Lower leg skin (tissue), 4 donors: ENCODE measurements around the gene IBA57. TPM values are rescaled to one million over a fixed set of nuclear protein-coding genes. Genes with fewer than 3 reads are reported as not detected.

Source experiments
- DNase-seq, 2 donors: peaks; one replicate each; pipeline ENCODE4 v3.0.0-alpha.2; 2019; ENCODE audit warnings: low spot score in 2 of 2
- H3K4me3 ChIP-seq: fragments of 200-600 bp; sonication (generic); 2 replicates; pipeline ENCODE4 v1.5.1; 2017; ENCODE audit warnings: mild to moderate bottlenecking, low read depth; ENCODE audit not compliant: poor library complexity, severe bottlenecking
- CTCF ChIP-seq, 3 donors: fragments of 450-650 bp; IDR thresholded peaks; one replicate each; pipeline ENCODE4 v1.5.1; 2016; ENCODE audit warnings: antibody characterized with exemption in 3 of 3, mild to moderate bottlenecking in 3 of 3, moderate library complexity in 2 of 3
- POLR2A ChIP-seq, 2 donors: fragments of 450-650 bp; IDR thresholded peaks; one replicate each; pipeline ENCODE4 v1.6.1; 2016 to 2017; ENCODE audit warnings: antibody characterized with exemption in 2 of 2, mild to moderate bottlenecking in 1 of 2, moderate library complexity in 1 of 2
- WGBS, 2 donors: methylation state at CpG; one replicate each; pipeline ENCODE4 v1.1.5; 2018; 5-methylcytosine and 5-hydroxymethylcytosine counted together
- intact Hi-C: fragments of 100-400 bp; cut with DNase I; formaldehyde crosslinking; loops from one replicate; pipeline ENCODE4 v1.15.0; 2023; ENCODE audit warnings: low total_unique reads
- total RNA-seq, 4 donors: library from RNA; depleted of rRNA; stranded (reverse); fragments of >200 nt; gene quantifications; one replicate each; pipeline ENCODE4 v1.1.0, GENCODE V29; 2016

IBA57 gene
- total RNA-seq, 4 donors from 2014 or later: 9.4 to 16.0 (median 12.6) TPM

GRCh38 chr1:228166170-228166936 is 749 bp downstream of the IBA57 start:
- DNase-seq: peak; percentile 80 to 95
- peak overlapping the region; percentile 33 for H3K4me3 ChIP-seq
- intact Hi-C loops: no loop called here
- no peak for TF ChIP-seq CTCF (IDR thresholded peaks at IDR 0.05)
- 10 to 17% methylated on average over 22 to 25 of the region's 26 CpGs for WGBS, 2 donors

DNA sequence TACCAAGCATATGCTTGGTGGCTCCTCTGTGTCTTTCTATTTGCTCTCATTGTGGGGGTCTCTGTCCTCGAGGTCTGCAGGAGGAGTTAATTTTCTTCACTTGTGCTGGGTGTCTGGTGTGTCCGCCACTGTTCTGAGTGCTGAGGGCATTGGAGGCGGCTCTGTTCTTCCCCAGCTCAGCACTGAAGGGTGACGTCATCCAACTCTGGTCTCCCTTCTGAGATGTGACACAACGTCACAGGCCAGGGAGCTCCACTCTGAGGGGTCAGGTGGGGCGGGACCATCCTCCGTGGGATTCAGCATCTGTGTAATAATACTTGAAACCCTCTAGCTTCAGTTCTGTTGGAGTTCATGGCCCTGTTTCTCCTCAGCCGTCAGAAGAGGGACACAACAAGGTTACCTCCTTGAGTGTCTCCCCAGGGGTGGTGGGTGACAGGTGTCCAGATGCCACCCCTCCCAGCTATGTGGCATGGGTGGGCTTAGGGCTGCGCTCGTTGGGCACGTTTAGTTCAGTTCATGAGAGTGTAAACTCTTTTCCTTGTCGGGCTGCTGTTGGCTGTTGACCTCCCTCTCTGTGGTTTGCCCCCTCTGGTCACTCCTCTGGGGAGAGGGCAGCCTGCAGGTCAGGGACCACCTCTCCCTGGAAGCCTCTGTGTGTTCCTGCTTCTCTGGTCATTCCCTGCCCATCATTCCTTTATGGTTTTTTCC is 3.1 kb downstream of the IBA57 start:
- TF ChIP-seq CTCF (IDR thresholded peaks at IDR 0.05): no peak
- no peak for TF ChIP-seq POLR2A (IDR thresholded peaks at IDR 0.05)
- no peak for DNase-seq
- no peak overlapping the region for H3K4me3 ChIP-seq
- 79% methylated on average over 11 to 12 of the region's 12 CpGs for WGBS, 2 donors
- intact Hi-C loops: no loop called here

GRCh38 chr1:228169345-228169744 is 3.7 kb downstream of the IBA57 start:
- intact Hi-C loops: no loop called here
- WGBS, 2 donors: 84 to 87% methylated on average over 2 of the region's 2 CpGs
- DNase-seq: no peak
- H3K4me3 ChIP-seq: no peak overlapping the region
- no peak for TF ChIP-seq CTCF (IDR thresholded peaks at IDR 0.05)
- no peak for TF ChIP-seq POLR2A (IDR thresholded peaks at IDR 0.05)

GRCh38 chr1:228170666-228171065 is 5.1 kb downstream of the IBA57 start:
- DNase-seq: no peak
- intact Hi-C loops: no loop called here
- TF ChIP-seq CTCF (IDR thresholded peaks at IDR 0.05): no peak
- no peak for TF ChIP-seq POLR2A (IDR thresholded peaks at IDR 0.05)
- WGBS, 2 donors: 86 to 92% methylated on average over 7 of the region's 7 CpGs
- H3K4me3 ChIP-seq: no peak overlapping the region

DNA sequence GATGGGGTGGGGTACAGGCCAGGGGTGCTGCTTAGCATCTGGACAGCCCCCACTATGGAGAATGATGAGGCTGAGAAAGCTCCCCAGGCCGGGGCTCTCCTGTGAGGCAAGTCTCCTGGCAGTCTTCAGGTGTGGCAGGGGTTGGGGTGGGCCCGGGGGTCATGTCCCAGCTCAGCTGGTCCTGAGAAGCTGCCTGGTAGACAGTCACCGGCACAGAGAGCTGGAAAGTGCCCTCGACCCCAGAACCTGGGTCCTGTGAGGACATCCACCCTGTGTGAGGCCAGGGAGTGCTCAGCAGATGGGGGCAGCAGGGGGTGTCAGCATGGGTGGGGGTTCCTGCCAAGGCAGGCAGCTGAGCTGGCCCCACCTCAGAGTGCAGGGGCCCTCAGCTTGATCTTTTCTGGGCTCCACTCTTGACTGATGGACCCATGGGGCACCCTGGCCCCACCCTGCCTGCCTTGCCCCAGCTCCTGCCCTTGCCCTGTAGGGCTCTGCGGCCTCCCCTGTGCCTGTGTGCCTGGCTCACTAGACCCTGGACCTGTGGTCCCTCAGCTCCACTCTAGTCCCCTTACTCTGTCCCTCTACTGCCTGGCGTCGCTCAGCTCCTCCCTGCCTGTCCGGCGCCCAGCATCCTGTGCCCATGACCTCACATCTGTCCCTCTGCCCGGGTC is 5.8 kb downstream of the IBA57 start:
- no peak overlapping the region for H3K4me3 ChIP-seq
- no peak for TF ChIP-seq CTCF (IDR thresholded peaks at IDR 0.05)
- TF ChIP-seq POLR2A (IDR thresholded peaks at IDR 0.05): no peak
- peak in 1 of 2 donors; percentile 88 for DNase-seq
- intact Hi-C loops: no loop called here
- 76 to 80% methylated on average over 10 of the region's 10 CpGs for WGBS, 2 donors
